Tracheal epithelial cell (primary cell): ENCODE data around the gene TCEA3. TPM values are rescaled to one million over a fixed set of nuclear protein-coding genes. Genes with fewer than 3 reads are reported as not detected.

Experiments used
- total RNA-seq: library from RNA; depleted of rRNA; stranded (reverse); fragments of >200 nt; gene quantifications from 2 replicates; pipeline ENCODE4 v1.2.1, GENCODE V29; 2014

Gene TCEA3
- 17.4 and 18.1 TPM in 2 replicates for total RNA-seq

GRCh38 chr1:23424293-23425192 lies at the start of gene TCEA3:
Gene TCEA3, minus strand, starts transcription at chr1:23424748. Its CDS starts 115 bp downstream, at chr1:23424633.

GRCh38 chr1:23369335-23370013 lies 55.1 kb downstream of the TCEA3 start, which contains the start of gene ZNF436:
Gene ZNF436, minus strand, starts transcription at chr1:23369836. Its CDS starts 1,831 bp downstream, at chr1:23368005.

GRCh38 chr1:23344111-23344986 lies 80.2 kb downstream of the TCEA3 start, which contains the start of gene HNRNPR:
Gene HNRNPR, minus strand, starts transcription at chr1:23344284. Its CDS starts 3,276 bp downstream, at chr1:23341008.

Other genes with a start within 250 kb of the TCEA3 start
- under 0.01 TPM in 1 of 2 replicates, not detected in the other for gene HTR1D, start 207.2 kb downstream of the TCEA3 start, total RNA-seq
- 51.4 and 58.6 TPM in 2 replicates for gene HNRNPR, start 80.5 kb downstream of the TCEA3 start, total RNA-seq
- gene ZNF436, start 54.9 kb downstream of the TCEA3 start, total RNA-seq, result 30.4 and 35.8 TPM in 2 replicates
- gene ASAP3, start 59.4 kb upstream of the TCEA3 start, total RNA-seq, result 4.0 and 13.7 TPM in 2 replicates
- gene E2F2, start 106.5 kb upstream of the TCEA3 start, total RNA-seq, result under 0.01 and 0.24 TPM in 2 replicates
- gene ID3, start 134.8 kb upstream of the TCEA3 start, total RNA-seq, result 55.2 and 135 TPM in 2 replicates